GM18870 (cell line): ENCODE results near the gene GLYATL1B.
"Not testable (repeated sequence)": the region's sequence is repeated elsewhere in the genome, so short reads cannot be mapped to it uniquely, and the experiment has no call there.

ENCODE experiments used
- ATAC-seq: cut with Tn5 transposase; IDR thresholded peaks from one replicate; pipeline ENCODE4 v1.9.1; 2021; ENCODE audit warnings: moderate library complexity; ENCODE audit not compliant: unreplicated experiment

The GLYATL1B gene

GRCh38 chr11:59086007-59086406, at the start of gene GLYATL1B:
GLYATL1B (plus strand) TSS chr11:59086307; CDS start chr11:59086307, 0 bp downstream.
- ATAC-seq, result not testable (repeated sequence)

DNA sequence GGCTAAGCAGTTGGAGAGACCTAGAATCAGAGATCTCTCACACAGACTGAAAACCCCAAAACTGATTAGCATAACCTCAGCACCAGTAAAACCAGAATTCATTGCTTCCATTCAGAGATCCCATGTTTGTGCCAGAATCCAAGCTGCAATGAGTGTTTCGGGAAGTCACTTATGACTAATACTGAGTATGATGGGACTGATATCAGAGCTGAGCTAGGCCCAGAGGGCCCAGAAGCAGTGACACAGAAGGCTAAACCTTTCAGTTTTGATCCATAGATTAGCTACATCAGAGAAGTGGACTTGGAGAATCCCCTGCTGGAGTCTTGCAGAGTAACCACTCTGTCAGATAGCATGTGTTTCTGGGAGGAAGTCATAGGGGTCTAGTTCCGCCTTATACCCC, 49.6 kb upstream of the GLYATL1B start:
- not testable (repeated sequence) for ATAC-seq

- ATAC-seq, result not testable (repeated sequence)
These were observed 48.7 kb upstream of the GLYATL1B start for GRCh38 chr11:59037434-59037833.

- no peak for ATAC-seq
These were observed 45.5 kb upstream of the GLYATL1B start for GRCh38 chr11:59040607-59041006.

DNA sequence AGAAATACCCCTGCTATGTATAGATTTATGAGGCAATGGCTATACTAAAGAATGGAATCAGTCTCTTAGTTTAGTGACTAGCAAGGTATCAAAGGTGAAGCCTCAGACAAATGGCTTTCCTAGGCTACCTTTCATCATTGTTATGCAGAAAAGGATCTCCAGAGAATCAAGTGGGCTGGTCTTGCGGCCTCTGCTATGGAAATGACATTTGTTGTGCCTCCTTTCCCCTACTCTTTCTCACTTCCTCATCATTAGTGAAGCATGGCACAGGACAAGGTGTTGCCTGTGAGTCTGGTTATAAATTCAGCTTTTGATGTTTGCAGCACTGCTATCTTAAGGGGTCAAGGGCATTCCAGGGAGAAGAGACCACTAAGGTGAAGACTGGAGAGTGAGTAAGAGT, 34.7 kb upstream of the GLYATL1B start:
- ATAC-seq, result peak; percentile 66

DNA sequence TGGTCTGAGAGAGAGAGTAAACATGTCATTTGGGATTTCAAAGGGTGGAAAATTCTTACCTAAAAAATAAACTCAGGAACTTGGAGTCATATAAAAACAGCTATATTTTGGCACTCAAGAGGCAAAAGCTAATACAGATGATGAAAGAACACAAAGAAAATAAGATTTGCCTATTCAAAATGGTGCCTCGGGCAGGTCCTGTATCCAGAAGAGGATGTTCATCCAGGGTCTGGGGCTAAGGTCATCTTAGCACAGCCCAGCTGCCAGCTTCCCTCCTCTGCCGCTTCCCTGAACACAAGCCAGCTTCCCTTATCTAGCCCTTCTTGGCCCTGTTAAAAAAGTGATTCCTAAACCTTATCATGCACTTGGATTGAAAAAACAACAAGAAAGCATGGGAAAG, 33.8 kb upstream of the GLYATL1B start:
- not testable (repeated sequence) for ATAC-seq

DNA sequence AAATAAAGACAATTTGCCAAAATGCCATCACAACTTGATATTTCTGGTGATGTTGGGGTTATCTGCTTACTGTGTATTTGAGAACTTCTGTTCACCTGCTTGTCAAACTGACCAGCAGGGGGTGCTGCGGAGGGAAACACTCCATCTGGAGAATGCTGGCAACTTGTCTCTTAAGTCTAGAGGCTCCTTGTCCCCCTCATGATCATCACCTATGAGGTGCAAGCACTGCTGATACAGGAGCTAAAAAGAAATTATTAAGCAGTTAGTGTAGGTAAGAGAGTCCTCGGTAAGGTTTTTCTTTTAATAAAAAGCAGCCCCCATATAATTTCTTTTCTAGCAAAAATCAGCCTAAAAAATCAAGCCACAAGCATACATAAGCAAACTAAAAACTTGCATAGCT, 32.7 kb upstream of the GLYATL1B start:
- ATAC-seq, result no peak

DNA sequence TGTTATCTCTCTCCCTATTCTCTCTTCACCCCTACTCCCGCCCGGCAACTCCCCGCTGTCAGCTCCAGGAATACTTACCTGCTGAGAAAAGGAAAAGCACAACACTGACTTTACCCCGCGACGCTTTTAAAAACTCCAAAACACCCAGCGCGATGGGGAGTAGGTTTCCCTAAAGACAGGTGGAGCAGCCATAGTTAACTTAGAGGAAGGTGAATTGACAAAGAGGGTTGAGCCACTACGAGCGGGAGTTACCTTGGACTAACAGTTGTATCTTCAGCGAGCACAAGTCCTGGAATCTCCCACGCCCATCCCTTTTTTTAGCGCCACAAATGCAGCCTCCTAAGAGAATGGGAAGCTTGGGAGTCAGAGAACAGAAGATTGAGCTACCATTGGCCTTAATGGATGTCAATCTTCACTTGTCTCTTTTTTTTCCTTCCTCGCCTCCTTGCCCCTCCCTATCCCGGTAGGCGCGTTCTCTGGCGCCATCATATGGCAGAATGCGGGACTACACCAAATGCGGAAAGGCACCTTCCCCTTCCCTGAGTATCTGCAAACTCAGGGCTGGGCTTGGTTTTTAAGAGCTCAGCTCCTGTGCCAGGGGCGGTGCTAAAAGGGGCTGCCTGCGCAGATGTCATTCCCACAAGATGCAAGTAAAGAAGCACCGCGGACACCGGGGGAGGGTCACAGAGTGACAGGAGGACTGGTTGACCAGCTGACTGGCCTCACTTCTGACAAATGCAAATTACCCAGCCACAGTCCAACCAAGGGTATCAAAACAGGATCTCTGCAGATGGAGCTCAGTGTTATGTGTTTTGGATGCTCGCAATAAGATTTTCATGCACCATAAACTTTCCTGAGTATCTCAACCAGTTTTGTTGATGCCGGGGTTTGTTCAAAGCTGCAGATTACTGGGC, 27.7 kb upstream of the GLYATL1B start:
- ATAC-seq, result peak; percentile 95

- not testable (repeated sequence) for ATAC-seq
These were observed 26.0 kb upstream of the GLYATL1B start for GRCh38 chr11:59060096-59060495.

- no peak for ATAC-seq
These were observed 23.2 kb upstream of the GLYATL1B start for GRCh38 chr11:59062602-59063529.

DNA sequence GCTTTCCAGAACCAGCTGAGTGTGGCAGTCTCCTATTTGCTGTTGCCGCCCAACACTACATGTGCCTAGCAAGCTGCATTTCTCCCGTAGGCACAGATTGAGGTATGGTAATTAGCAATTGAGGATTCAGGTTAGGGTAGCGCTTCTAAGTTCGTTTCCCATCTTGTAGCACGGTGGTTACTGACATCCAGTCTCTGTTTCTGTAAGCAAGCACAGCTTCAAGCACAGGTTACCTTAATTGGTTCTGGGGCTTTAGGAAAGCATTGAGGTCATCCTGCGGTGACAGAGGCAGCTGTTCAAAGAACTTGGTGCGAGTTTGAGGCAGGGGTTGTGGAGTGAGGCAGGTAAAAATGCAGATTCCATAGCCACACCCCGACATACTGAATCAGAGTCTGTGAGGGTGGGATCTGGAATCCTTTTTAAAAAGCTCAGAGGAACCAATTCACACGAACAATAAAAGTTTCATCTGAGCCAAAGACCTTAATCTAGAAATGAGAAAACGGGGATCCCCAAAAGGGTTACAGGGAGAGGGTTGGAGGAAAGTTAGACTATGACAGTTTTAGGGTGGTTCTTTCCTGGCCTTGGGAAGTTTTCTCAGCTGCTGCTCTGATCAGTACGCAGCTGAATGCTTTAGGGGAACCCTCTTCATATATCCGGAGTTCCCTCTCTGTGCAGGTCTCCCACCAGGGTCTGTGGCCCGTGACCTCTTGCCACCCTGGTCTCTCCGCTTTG, 21.9 kb upstream of the GLYATL1B start:
- peak; percentile 77 for ATAC-seq

GRCh38 chr11:59069087-59069486, 17.0 kb upstream of the GLYATL1B start:
- ATAC-seq, result no peak

GRCh38 chr11:59076876-59077571, 9.1 kb upstream of the GLYATL1B start:
- ATAC-seq, result peak; percentile 89

GRCh38 chr11:59078435-59078834, 7.7 kb upstream of the GLYATL1B start:
- ATAC-seq, result no peak

DNA sequence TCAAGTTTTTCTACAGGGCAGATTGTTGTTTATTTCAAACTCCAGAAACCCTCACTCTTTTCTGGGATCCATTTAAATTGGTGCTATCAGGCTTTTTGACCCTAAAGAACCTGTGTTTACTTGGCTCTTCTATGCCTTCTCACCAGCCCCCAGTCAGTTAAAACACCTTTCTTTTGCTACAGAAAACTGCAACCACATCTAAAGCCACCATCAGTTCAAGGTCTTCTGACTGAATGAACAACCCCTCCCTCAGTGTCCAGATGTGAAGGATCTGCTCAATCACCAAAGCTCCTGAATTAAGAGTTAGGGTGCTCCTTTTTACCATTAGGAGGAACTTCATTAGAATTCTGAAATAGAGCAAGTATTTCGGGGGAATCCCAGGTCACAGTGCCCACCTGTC, 7.0 kb upstream of the GLYATL1B start:
- no peak for ATAC-seq

DNA sequence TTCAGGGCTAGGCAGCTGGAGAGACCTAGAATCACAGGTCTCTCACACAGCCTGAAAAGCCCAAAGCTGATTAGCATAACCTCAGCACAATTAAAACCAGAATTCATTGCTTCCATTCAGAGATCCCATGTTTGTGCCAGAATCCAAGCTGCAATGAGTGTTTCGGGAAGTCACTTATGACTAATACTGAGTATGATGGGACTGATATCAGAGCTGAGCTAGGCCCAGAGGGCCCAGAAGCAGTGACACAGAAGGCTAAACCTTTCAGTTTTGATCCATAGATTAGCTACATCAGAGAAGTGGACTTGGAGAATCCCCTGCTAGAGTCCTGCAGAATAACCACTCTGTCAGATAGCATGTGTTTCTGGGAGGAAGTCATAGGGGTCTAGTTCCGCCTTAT, 5.7 kb upstream of the GLYATL1B start:
- ATAC-seq, result not testable (repeated sequence)

DNA sequence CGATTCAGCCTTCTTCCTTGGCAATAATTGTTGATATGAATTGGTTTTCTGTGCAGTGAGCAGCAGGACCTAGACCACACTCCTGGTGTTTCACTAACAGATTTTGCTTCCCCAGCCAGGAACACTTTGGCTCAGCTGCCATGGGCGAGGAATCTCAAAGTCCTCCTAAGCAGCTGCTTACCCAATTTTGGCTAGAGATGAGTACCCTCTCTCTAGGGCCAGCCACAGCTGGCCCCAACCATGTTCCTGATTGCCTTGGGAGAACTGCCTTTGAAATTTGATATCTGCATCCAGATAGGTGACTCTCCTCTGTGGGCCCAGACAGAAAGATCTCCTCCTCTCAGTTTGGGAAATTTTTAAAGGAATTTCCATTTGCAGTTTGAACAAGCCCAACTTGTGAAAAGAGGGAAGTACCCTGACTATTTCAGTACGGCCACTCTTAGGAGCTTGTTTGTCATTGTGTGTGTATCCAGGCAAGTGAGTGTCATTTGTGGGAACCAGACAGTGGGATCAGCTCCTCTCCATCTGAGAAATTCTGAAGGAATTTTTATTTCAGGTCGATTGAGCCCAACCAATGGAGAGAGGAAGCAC, 4.6 kb upstream of the GLYATL1B start:
- not testable (repeated sequence) for ATAC-seq

DNA sequence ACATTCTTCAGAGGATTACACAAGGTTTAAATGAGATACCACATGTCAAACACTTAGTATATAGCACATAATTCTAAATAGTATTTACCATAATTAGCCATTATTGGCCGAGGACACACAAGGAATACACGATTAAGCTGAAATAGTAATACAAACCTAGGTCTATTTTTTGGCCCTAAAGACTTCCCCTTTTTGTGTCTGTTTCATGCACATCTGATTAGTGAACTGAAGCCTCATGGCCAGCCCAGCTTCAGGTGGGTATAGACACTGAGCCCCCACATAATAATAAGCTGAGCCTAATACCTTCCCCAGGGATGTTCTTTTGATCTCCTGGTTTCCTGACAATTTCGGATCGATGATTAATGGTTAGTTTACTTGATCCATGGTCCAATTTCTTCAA, 2.1 kb downstream of the GLYATL1B start:
- ATAC-seq, result no peak

GRCh38 chr11:59093576-59093975, 7.5 kb downstream of the GLYATL1B start:
- not testable (repeated sequence) for ATAC-seq

DNA sequence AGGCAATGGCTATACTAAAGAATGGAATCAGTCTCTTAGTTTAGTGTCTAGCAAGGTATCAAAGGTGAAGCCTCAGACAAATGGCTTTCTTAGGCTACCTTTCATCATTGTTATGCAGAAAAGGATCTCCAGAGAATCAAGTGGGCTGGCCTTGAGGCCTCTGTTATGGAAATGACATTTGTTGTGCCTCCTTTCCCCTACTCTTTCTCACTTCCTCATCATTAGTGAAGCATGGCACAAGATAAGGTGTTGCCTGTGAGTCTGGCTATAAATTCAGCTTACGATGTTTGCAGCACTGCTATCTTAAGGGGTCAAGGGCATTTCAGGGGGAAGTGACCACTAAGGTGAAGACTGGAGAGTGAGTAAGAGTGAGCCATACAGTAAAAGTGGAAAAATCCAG, 9.1 kb downstream of the GLYATL1B start:
- ATAC-seq, result peak; percentile 84
